HG02852 (cell line): ENCODE data around the gene OR2W3.

Experiments
- ATAC-seq: cut with Tn5 transposase; IDR thresholded peaks from one replicate; pipeline ENCODE4 v1.9.1; 2021; ENCODE audit warnings: mild to moderate bottlenecking, moderate library complexity; ENCODE audit not compliant: unreplicated experiment

OR2W3 gene

DNA sequence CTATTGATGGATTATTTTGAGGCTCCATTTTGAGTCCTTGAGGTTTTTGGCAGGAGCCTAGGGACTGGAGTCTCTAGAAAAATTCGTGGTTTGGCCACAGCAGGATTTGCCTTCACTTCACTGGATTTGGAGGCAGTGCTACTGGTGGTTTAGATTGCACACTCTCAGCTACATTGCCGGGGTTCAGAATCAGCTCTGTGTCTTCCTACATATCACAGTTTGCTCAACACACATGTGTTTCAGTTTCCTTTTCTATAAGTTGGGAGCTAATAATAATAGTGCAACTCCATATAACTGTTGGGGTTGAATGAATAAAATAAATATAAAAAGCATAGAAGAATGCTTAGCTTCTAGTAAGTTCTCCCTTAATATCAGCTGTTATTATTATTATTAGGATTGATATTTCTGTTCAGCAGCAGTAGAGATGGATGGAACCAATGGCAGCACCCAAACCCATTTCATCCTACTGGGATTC lies at the start of gene OR2W3:
OR2W3 (plus strand) TSS at position 425 of the 475 bp plus-strand sequence; CDS start at position 425, 0 bp downstream.
- ATAC-seq: no peak

DNA sequence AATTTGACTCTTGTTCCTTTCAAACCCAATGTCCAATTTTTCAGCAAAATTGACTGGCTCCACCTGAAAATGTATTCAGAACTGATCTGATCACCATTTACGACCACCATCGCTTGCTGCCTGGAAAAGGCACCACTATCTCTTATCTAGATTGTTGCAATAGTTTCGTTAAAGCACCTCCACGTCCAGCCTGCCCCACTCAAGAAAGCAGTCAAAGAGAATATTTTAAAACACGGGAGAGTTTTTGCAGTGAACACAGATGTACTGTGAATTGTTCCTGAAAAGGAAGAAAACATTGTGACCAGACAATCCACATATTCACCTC lies 49.7 kb upstream of the OR2W3 start:
- no peak for ATAC-seq

DNA sequence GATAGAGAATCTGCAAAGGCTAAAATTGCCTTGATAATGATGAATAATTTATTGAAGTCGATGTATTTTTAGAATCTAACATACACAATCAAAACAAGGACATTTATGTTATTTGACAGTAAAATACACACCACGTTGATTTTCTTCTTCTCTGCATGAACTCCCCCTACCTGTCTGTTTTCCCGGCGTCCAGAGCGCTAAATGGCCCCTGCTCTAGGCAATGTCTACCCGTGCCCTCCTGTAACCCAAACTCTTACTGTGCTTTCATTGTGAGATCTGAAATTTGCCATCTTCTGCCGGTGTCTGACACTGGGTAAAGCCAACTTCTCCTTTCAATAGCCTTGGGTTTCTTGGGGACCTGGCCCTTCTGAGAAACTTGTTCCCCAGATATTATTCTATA lies 47.0 kb upstream of the OR2W3 start:
- no peak for ATAC-seq

DNA sequence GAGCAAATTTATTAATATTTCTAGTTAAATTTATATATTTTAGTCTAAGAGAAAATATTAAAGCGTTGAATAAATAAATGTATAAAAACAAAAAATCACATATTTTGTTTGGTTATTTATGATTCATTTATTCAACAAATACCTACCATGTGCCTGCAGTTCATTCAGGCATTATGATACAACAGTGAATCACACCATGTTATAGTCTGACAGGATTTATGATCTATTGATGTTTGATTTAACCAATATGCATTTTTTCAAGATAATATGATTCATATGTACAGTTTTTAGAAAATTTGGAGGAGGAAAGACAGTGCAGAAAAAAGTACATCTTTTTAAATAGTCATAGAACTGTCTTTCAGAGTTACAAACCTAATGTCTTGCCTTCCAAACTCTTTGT lies 45.8 kb upstream of the OR2W3 start:
- no peak for ATAC-seq

GRCh38 chr1:247854899-247855545 lies 40.4 kb upstream of the OR2W3 start:
- no peak for ATAC-seq

- ATAC-seq: no peak
Observed at GRCh38 chr1:247855911-247856310, 39.5 kb upstream of the OR2W3 start.

- no peak for ATAC-seq
Observed at GRCh38 chr1:247857069-247857984, 38.1 kb upstream of the OR2W3 start, which contains the start of gene TRIM58. TSS of gene TRIM58 (plus strand) at chr1:247857187. CDS start at chr1:247857247, 60 bp downstream.

GRCh38 chr1:247857985-247858619 lies 37.3 kb upstream of the OR2W3 start:
- no peak for ATAC-seq

- ATAC-seq: no peak
Observed at GRCh38 chr1:247862756-247863155, 32.6 kb upstream of the OR2W3 start.

DNA sequence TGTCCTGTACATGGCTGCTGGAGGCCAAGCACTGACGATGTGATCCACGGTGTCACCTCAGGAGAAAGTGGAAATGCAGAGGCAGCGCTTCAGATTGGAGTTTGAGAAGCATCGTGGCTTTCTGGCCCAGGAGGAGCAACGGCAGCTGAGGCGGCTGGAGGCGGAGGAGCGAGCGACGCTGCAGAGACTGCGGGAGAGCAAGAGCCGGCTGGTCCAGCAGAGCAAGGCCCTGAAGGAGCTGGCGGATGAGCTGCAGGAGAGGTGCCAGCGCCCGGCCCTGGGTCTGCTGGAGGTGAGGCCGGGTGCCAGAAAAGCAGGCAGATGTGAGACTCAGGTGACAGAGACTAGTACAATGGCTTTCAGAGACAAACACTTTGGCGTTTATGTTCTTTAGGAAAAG lies 30.7 kb upstream of the OR2W3 start:
- no peak for ATAC-seq

DNA sequence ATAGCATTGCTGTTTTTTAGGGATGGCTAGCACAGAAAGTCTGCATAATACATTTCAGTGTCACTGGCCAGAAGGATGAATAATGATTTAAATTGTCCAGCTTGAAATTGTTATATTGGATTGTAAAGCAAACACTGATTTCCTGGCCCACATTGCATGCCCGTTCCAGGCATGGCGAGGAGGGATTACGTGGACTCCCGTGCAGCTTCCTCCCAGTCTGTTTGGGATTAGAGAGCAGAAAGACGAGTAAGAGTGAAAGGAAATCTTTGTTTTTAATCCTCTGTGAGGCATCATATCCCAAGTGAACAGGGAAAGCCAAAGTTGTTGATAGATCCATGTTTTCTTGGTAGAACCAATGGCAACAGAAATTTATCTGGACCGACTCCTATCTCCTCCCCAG lies 30.0 kb upstream of the OR2W3 start:
- ATAC-seq: no peak

DNA sequence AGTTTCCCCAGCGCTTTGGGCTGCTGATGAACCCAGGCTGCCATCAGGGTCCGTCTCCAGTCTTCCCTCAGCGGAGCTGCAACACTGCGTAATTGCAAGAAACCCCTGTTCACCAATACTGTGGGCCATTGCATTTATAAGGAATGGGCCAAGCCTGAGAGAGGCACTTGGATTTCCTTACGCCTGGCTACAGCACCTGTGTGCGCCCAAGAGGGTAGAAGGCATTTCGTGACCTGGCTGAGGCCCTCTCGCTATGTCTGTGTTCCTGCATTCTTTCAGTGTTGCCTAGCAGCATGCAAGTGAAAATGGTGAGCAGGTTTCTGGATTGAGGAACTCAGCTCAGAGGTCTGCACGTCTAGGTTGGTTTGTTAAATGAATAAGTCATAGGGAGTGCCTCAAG lies 12.0 kb upstream of the OR2W3 start:
- no peak for ATAC-seq

DNA sequence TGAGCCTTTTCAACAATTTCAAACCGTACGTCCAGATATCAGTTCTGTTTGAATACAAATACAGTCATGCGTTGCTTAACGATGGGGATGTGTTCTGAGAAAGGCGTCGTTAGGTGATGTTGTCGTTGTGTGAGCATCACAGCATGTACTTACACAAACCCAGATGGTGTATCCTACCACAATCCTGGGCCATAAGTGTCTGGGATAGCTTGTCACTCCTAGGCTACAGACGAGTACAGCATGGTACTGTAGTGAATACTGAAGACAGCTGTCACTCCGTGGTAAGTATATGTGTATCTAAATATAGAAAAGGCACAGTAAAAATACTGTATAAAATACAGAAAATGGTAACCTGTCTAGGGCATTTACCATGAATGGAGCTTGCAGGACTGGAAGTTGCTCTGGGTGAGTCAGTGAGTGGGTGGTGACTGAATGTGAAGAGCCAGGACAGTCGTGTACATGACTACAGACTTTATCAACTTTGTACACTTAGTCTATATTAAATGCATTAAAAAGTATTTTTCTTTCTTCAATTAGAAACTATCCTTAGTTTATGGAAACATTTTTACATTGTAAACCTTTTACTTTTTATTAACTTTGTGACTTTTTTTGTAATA lies 10.5 kb upstream of the OR2W3 start:
- ATAC-seq: no peak

DNA sequence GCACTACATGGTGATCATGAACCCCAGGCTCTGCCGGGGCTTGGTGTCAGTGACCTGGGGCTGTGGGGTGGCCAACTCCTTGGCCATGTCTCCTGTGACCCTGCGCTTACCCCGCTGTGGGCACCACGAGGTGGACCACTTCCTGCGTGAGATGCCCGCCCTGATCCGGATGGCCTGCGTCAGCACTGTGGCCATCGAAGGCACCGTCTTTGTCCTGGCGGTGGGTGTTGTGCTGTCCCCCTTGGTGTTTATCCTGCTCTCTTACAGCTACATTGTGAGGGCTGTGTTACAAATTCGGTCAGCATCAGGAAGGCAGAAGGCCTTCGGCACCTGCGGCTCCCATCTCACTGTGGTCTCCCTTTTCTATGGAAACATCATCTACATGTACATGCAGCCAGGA lies 589 bp downstream of the OR2W3 start:
- no peak for ATAC-seq

GRCh38 chr1:247904122-247904521 lies 8.7 kb downstream of the OR2W3 start:
- ATAC-seq: no peak

DNA sequence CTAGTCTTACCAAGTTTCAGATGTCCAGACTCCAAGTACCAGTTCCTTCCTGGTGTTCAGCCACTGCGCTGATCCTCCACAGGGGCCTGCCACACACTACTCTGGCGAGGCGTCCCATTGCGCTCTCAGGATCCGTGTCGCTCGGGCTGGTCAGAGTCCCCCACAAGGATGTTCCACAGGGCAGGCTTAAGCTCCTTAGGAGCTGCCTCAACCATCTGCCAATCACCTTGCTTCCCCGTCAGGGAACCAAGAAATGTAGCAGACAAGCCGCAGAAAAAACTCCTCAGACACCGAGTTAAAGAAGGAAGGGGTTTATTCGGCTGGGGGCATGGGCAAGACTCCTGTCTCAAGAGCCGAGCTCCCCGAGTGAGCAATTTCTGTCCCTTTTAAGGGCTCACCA lies 9.8 kb downstream of the OR2W3 start:
- ATAC-seq: no peak

DNA sequence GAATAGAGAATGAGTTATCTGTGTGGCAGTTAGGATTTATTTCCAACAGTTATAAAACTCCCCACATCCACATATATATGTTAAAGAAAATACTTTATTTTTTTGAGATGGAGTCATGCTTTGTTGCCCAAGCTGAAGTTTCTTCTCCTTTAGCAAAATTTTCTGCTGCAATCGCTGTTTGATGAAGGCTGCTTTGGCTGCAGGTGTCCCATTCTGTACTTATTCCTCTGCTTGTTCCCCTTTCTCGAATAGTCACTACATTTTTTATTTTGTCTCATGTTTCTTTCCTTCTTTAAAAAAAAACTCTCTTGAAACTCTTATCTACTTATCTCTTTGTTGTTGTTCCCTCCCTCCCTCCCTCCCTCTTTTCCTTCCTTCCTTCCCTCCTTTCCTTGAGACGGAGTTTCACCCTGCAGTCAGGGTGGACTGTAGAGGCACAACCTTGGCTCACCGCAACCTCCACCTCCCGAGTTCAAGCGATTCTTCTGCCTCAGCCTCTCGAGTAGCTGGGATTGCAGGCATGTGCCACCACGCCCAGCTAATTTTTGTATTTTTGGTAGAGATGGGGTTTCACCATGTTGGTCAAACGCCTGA lies 10.6 kb downstream of the OR2W3 start:
- no peak for ATAC-seq

DNA sequence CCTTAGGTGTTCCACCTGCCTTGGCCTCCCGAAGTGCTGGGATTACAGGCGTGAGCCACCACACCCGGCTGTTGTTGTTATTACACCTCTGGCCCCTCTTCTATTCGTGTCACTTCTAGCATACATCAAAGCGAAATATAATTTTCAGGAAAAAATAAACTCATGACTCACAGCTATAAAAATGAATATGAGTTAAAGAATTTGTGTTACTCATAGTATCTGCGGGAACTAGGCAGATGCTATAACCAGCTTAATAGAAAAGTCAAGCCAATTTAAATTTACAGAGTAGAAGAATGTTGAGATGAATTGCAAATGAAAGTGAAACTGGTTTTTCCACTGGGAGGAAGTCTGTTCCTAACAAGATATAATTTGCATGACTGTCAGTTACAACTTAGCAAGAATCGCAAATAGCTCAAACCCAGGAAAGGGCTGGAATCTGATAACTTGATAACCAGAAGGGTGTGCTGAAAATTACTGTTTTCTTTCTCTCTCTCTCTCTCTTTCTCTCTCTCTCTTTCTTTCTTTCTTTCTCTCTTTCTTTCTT lies 11.2 kb downstream of the OR2W3 start:
- ATAC-seq: no peak

- no peak for ATAC-seq
Observed at GRCh38 chr1:247908766-247909165, 13.4 kb downstream of the OR2W3 start.

DNA sequence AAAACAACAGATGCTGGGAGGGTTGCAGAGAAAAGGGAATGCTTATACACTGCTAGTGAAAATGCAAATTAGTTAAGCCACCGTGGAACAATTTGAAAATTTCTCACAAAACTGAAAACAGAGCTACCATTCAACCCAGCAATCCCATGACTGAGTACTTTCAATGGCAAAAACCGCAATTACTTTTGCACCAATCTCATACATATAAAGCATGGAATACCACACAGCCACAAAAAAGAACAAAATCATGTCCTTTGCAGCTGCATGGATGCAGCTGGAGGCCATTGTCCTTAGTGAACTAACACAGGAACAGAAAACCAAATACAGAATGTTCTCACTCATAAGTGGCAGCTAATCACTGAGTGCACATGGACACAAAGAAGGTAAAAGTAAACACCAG lies 18.4 kb downstream of the OR2W3 start:
- ATAC-seq: no peak
